Stimulated activated CD8-positive, alpha-beta memory T cell treated with anti-CD3 and anti-CD28 coated beads, Interleukin-4, amount 100 ng/mL, for 24 hours (primary cell): ENCODE data around the gene KPRP.

Source experiments
- DNase-seq: peaks from one replicate; pipeline ENCODE4 v3.0.0-alpha.2; 2020; ENCODE audit warnings: low read depth

KPRP gene

GRCh38 chr1:152757747-152758146, at the start of gene KPRP:
Gene KPRP (plus strand): TSS chr1:152758025. CDS start chr1:152759589, 1,564 bp downstream.
- no peak for DNase-seq

- no peak for DNase-seq
Measured at GRCh38 chr1:152718238-152718637, 39.6 kb upstream of the KPRP start.

GRCh38 chr1:152725261-152725660, 32.6 kb upstream of the KPRP start:
- DNase-seq: no peak

- no peak for DNase-seq
Measured at GRCh38 chr1:152728986-152729385, 28.8 kb upstream of the KPRP start.

GRCh38 chr1:152735648-152736047, 22.2 kb upstream of the KPRP start:
- DNase-seq: no peak

- no peak for DNase-seq
Measured at GRCh38 chr1:152737997-152738396, 19.8 kb upstream of the KPRP start.

- DNase-seq: no peak
Measured at GRCh38 chr1:152739841-152740240, 18.0 kb upstream of the KPRP start.

- DNase-seq: no peak
Measured at GRCh38 chr1:152741656-152742055, 16.2 kb upstream of the KPRP start.

GRCh38 chr1:152743371-152744145, 14.3 kb upstream of the KPRP start:
- no peak for DNase-seq

GRCh38 chr1:152745289-152745704, 12.5 kb upstream of the KPRP start:
- no peak for DNase-seq

- DNase-seq: no peak
Measured at GRCh38 chr1:152745765-152746444, 11.9 kb upstream of the KPRP start.

GRCh38 chr1:152747831-152748230, 10.0 kb upstream of the KPRP start:
- DNase-seq: no peak

GRCh38 chr1:152752225-152752624, 5.6 kb upstream of the KPRP start:
- DNase-seq: no peak

- no peak for DNase-seq
Measured at GRCh38 chr1:152753586-152753985, 4.2 kb upstream of the KPRP start.

GRCh38 chr1:152756872-152757271, 953 bp upstream of the KPRP start:
- DNase-seq: no peak

GRCh38 chr1:152758636-152759035, 811 bp downstream of the KPRP start:
- no peak for DNase-seq

- no peak for DNase-seq
Measured at GRCh38 chr1:152759453-152760173, 1.8 kb downstream of the KPRP start.

- no peak for DNase-seq
Measured at GRCh38 chr1:152760551-152761190, 2.8 kb downstream of the KPRP start.

GRCh38 chr1:152761609-152762213, 3.9 kb downstream of the KPRP start:
- DNase-seq: no peak

- no peak for DNase-seq
Measured at GRCh38 chr1:152768847-152769533, 11.2 kb downstream of the KPRP start.

- DNase-seq: no peak
Measured at GRCh38 chr1:152770411-152770810, 12.6 kb downstream of the KPRP start.
